IMR-90 (cell line): Measurements from ENCODE around the gene NFASC. TPM values are rescaled to one million over a fixed set of nuclear protein-coding genes. Genes with fewer than 3 reads are reported as not detected.

Source experiments
- ATAC-seq: fragments of 200-7000 bp; cut with Tn5 transposase; 2 replicates; pipeline ENCODE4 v1.9.1; 2020; ENCODE audit warnings: low read depth, mild to moderate bottlenecking, moderate library complexity
- BruUV-seq: library from RNA; stranded (reverse); fragments of 400-500 nt; replicated peaks from 2 replicates; lab custom pipeline; 2021; lab: Mats Ljungman, UMichigan
- CTCF ChIA-PET: fragments of 300-600 bp; formaldehyde crosslinking; extraction: SDS; loops from one replicate; lab custom pipeline; 2021; ENCODE audit warnings: antibody characterized with exemption; lab: Yijun Ruan, JAX
- POLR2A ChIA-PET: fragments of 300-600 bp; sonication (Branson Sonifier 250); formaldehyde crosslinking; loops from one replicate; lab custom pipeline; 2022; ENCODE audit warnings: antibody characterized with exemption; ENCODE audit not compliant: unreplicated experiment; lab: Charles Lee
- DNase-seq: peaks from one replicate; pipeline ENCODE4 v3.0.0; 2013
- H2AFZ ChIP-seq: replicated peaks from 2 replicates; pipeline ENCODE3; 2013; ENCODE audit warnings: low read length, mild to moderate bottlenecking; ENCODE audit not compliant: poor library complexity
- H2AK5ac ChIP-seq: 2 replicates; pipeline ENCODE4 v1.6.1; 2013; ENCODE audit warnings: low read depth, low read length, inconsistent platforms
- H2AK9ac ChIP-seq: replicated peaks from 2 replicates; pipeline ENCODE3; 2013; ENCODE audit warnings: mild to moderate bottlenecking, low read depth, low read length, moderate library complexity; ENCODE audit not compliant: poor library complexity
- H2BK120ac ChIP-seq: 2 replicates; pipeline ENCODE4 v1.6.1; 2013; ENCODE audit warnings: low read depth, low read length, inconsistent platforms
- H2BK15ac ChIP-seq: 3 replicates; pipeline ENCODE4 v1.6.1; 2013; ENCODE audit warnings: low read depth, low read length, inconsistent platforms
- H2BK20ac ChIP-seq: 2 replicates; pipeline ENCODE4 v1.6.1; 2013; ENCODE audit warnings: low read depth, mild to moderate bottlenecking, inconsistent platforms, low read length, moderate library complexity
- H2BK5ac ChIP-seq: 2 replicates; pipeline ENCODE4 v1.6.1; 2013; ENCODE audit warnings: mild to moderate bottlenecking, low read depth, low read length, inconsistent platforms; ENCODE audit not compliant: poor library complexity, severe bottlenecking
- H3K14ac ChIP-seq: replicated peaks from 2 replicates; pipeline ENCODE4 v1.6.1; 2013; ENCODE audit warnings: low read depth, low read length, inconsistent platforms
- H3K18ac ChIP-seq: 2 replicates; pipeline ENCODE4 v1.6.1; 2013; ENCODE audit warnings: low read depth, low read length, control low read depth
- H3K23ac ChIP-seq: 2 replicates; pipeline ENCODE4 v1.6.1; 2013; ENCODE audit warnings: low read depth, low read length, inconsistent platforms
- H3K27ac ChIP-seq: 2 replicates; pipeline ENCODE4 v1.5.1; 2013; ENCODE audit warnings: mild to moderate bottlenecking, control low read depth, low read length; ENCODE audit not compliant: insufficient read depth
- H3K27me3 ChIP-seq: 2 replicates; pipeline ENCODE4 v1.6.1; 2013; ENCODE audit warnings: low read length; ENCODE audit not compliant: control insufficient read depth, insufficient read depth
- H3K36me3 ChIP-seq: 2 replicates; pipeline ENCODE4 v1.6.1; 2013; ENCODE audit warnings: low read length, mixed read lengths; ENCODE audit not compliant: control insufficient read depth, insufficient read depth
- H3K4ac ChIP-seq: 2 replicates; pipeline ENCODE4 v1.6.1; 2013; ENCODE audit warnings: low read depth, low read length, inconsistent platforms
- H3K4me1 ChIP-seq: 2 replicates; pipeline ENCODE4 v1.6.1; 2013; ENCODE audit warnings: low read length, mixed read lengths; ENCODE audit not compliant: control insufficient read depth, insufficient read depth
- H3K4me2 ChIP-seq: 2 replicates; pipeline ENCODE4 v1.6.1; 2013; ENCODE audit warnings: low read depth, mild to moderate bottlenecking, control low read depth, low read length, moderate library complexity
- H3K4me3 ChIP-seq: 2 replicates; pipeline ENCODE4 v1.5.1; 2013; ENCODE audit warnings: low read depth, mild to moderate bottlenecking, control low read depth, low read length, moderate library complexity; ENCODE audit not compliant: insufficient read depth
- H3K56ac ChIP-seq: 2 replicates; pipeline ENCODE4 v1.6.1; 2013; ENCODE audit warnings: low read length, inconsistent platforms; ENCODE audit not compliant: insufficient read depth; ENCODE audit errors: extremely low read depth
- H3K79me1 ChIP-seq, 2 experiments: 2 replicates each; pipeline ENCODE4 v1.6.1; 2013; ENCODE audit warnings: low read length in 2 of 2, inconsistent platforms in 1 of 2, low read depth in 1 of 2
- H3K9ac ChIP-seq: 2 replicates; pipeline ENCODE4 v1.6.1; 2013; ENCODE audit warnings: low read depth, low read length, control low read depth
- H3K9me1 ChIP-seq: 2 replicates; pipeline ENCODE4 v1.6.1; 2013; ENCODE audit warnings: low read length, inconsistent platforms; ENCODE audit not compliant: insufficient read depth
- H3K9me3 ChIP-seq: 2 replicates; pipeline ENCODE4 v1.6.1; 2013; ENCODE audit warnings: low read length; ENCODE audit not compliant: control insufficient read depth, insufficient read depth
- H4K20me1 ChIP-seq: 2 replicates; pipeline ENCODE4 v1.6.1; 2013; ENCODE audit warnings: low read length, inconsistent platforms; ENCODE audit not compliant: insufficient read depth
- H4K5ac ChIP-seq: 2 replicates; pipeline ENCODE4 v1.6.1; 2013; ENCODE audit warnings: mild to moderate bottlenecking, low read depth, low read length, control low read depth
- H4K8ac ChIP-seq, 2 experiments: 2 replicates each; pipeline ENCODE4 v1.6.1; 2013; ENCODE audit warnings: low read depth in 2 of 2, low read length in 2 of 2, control low read depth in 1 of 2, inconsistent platforms in 1 of 2
- H4K91ac ChIP-seq: 2 replicates; pipeline ENCODE4 v1.6.1; 2013; ENCODE audit warnings: low read depth, low read length, inconsistent platforms; ENCODE audit not compliant: insufficient read depth
- BHLHE40 ChIP-seq: fragments of 150-350 bp; IDR thresholded peaks from 2 replicates; pipeline ENCODE4 v1.6.1; 2016; ENCODE audit warnings: mild to moderate bottlenecking, low read depth, low read length
- CEBPB ChIP-seq: IDR thresholded peaks from 2 replicates; pipeline ENCODE4 v1.6.1; 2012; ENCODE audit warnings: low read depth, low read length, improper control_type of control experiment
- CHD1 ChIP-seq: IDR thresholded peaks from 2 replicates; pipeline ENCODE4 v1.6.1; 2012; ENCODE audit warnings: low read depth, low read length, improper control_type of control experiment
- FOS ChIP-seq: fragments of 150-350 bp; IDR thresholded peaks from 2 replicates; pipeline ENCODE4 v1.6.1; 2016; ENCODE audit warnings: low read depth, low read length
- MAFK ChIP-seq: IDR thresholded peaks from 2 replicates; pipeline ENCODE4 v1.6.1; 2012; ENCODE audit warnings: low read depth, low read length, improper control_type of control experiment
- MAZ ChIP-seq: IDR thresholded peaks from 2 replicates; pipeline ENCODE4 v1.6.1; 2012; ENCODE audit warnings: low read depth, mild to moderate bottlenecking, low read length, improper control_type of control experiment, moderate library complexity, borderline replicate concordance
- MXI1 ChIP-seq: IDR thresholded peaks from 2 replicates; pipeline ENCODE4 v1.6.1; 2012; ENCODE audit warnings: low read depth, mild to moderate bottlenecking, low read length, moderate library complexity, borderline replicate concordance
- NFE2L2 ChIP-seq: fragments of 150-350 bp; IDR thresholded peaks from 2 replicates; pipeline ENCODE4 v1.6.1; 2016; ENCODE audit warnings: low read depth, mild to moderate bottlenecking, low read length
- POLR2A ChIP-seq: IDR thresholded peaks from 2 replicates; pipeline ENCODE4 v1.6.1; 2012; ENCODE audit warnings: mild to moderate bottlenecking, low read depth, low read length
- RAD21 ChIP-seq: IDR thresholded peaks from 2 replicates; pipeline ENCODE4 v1.6.1; 2012; ENCODE audit warnings: low read length, improper control_type of control experiment
- RCOR1 ChIP-seq: IDR thresholded peaks from 2 replicates; pipeline ENCODE4 v1.6.1; 2012; ENCODE audit warnings: mild to moderate bottlenecking, low read length, improper control_type of control experiment; ENCODE audit not compliant: insufficient replicate concordance
- RFX5 ChIP-seq: IDR thresholded peaks from 2 replicates; pipeline ENCODE4 v1.8.0; 2012; ENCODE audit warnings: low read depth, mild to moderate bottlenecking, low read length, moderate library complexity
- SMC3 ChIP-seq: fragments of 150-350 bp; IDR thresholded peaks from 2 replicates; pipeline ENCODE4 v1.6.1; 2016; ENCODE audit warnings: low read depth, mild to moderate bottlenecking, antibody characterized with exemption, low read length, moderate library complexity
- WGBS, 2 experiments: methylation state at CpG; one replicate each; pipeline versions ENCODE4 v1.1.5 to v1.1.7; 2013; ENCODE audit warnings: missing lambda C conversion rate in 2 of 2; ENCODE audit not compliant: insufficient read length in 1 of 2; ENCODE audit errors: extremely low coverage in 2 of 2; 5-methylcytosine and 5-hydroxymethylcytosine counted together
- dilution Hi-C: fragments of 300-500 bp; cut with HindIII; formaldehyde crosslinking; loops from one replicate; pipeline ENCODE4 v1.14.3; 2018; ENCODE audit warnings: low sequenced_read_pairs; ENCODE audit not compliant: unreplicated experiment
- in situ Hi-C: fragments of 300-500 bp; cut with MboI; formaldehyde crosslinking; loops from 3 replicates; pipeline ENCODE4 v1.14.3; 2019; ENCODE audit warnings: low sequenced_read_pairs, inconsistent platforms, mixed read lengths
- intact Hi-C: fragments of 100-400 bp; cut with micrococcal nuclease; formaldehyde crosslinking; loops from 2 replicates; pipeline ENCODE4 v1.10.0; 2022
- polyA plus RNA-seq, 3 experiments: library from polyadenylated mRNA; depleted of rRNA; stranded (reverse); fragments of >200 nt; gene quantifications; 2 replicates each; pipeline ENCODE4 v1.2.3, GENCODE V29; 2012; ENCODE audit warnings: low replicate concordance in 1 of 3
- total RNA-seq: library from RNA; depleted of rRNA; stranded (reverse); fragments of >200 nt; gene quantifications from 2 replicates; pipeline ENCODE4 v1.2.3, GENCODE V29; 2012
- TF ChIP-seq, protein P1 (sequence below): fragments of 150-350 bp; IDR thresholded peaks from 2 replicates; pipeline ENCODE4 v1.6.1; 2016; ENCODE audit warnings: low read depth, mild to moderate bottlenecking, low read length, moderate library complexity, borderline replicate concordance
- TF ChIP-seq, protein P2 (sequence below): fragments of 150-350 bp; IDR thresholded peaks from 2 replicates; pipeline ENCODE4 v1.6.1; 2017; ENCODE audit warnings: mild to moderate bottlenecking, antibody characterized with exemption, low read length, low read depth
- TF ChIP-seq, protein P3 (sequence below): conservative IDR thresholded peaks from 2 replicates; pipeline ENCODE4 v1.5.1; 2012; ENCODE audit warnings: mild to moderate bottlenecking, low read depth, low read length, improper control_type of control experiment

Gene NFASC
- total and polyA plus RNA-seq, 2 of the 4 experiments (the other 2 are of a cell fraction) = 0.18 to 0.79 TPM

DNA sequence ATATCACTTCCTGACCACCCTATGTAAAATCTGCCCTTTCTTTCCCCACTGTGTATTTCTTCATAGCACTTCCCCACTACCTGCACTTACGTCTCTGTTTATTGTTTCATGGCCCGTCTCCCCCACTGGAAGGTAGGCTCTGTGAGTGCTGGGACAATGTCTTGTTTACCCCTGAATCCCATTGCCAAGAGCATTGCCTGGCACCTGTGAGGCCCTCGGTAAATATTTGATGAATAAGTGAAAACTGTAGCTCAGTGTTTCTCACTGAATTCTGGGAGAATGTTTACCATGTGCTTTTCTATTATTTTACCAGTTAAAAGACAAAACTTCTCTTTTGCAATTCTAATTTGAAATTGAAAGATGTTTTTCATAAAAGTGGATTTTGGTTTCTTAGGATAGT lies 11.8 kb downstream of the NFASC start:
- Histone ChIP-seq H2AK9ac (no peak overlapping the region), H2BK20ac (no peak overlapping the region), H3K27me3 (peaks cover 7% of the 10 kb centered on the region), H2BK120ac (no peak overlapping the region), H3K18ac (no peak overlapping the region), H3K27ac (no peak overlapping the region), H4K5ac (no peak overlapping the region), H2AFZ (no peak overlapping the region), H4K20me1 (no peaks in the 10 kb centered on the region), H3K4me2 (no peak overlapping the region), H2BK15ac (no peak overlapping the region), H3K14ac (no peak overlapping the region), H3K23ac (no peak overlapping the region), H3K9ac (no peak overlapping the region), H4K8ac (no peak overlapping the region), H3K56ac (no peak overlapping the region), H3K4ac (no peak overlapping the region), H3K36me3 (no peaks in the 10 kb centered on the region), H2AK5ac (no peak overlapping the region), H3K9me3 (no peaks in the 10 kb centered on the region), H2BK5ac (no peak overlapping the region), H4K91ac (no peak overlapping the region), H3K9me1 (no peaks in the 10 kb centered on the region), H3K4me3 (no peak overlapping the region), H3K79me1 (no peaks in the 10 kb centered on the region), H3K4me1 (no peaks in the 10 kb centered on the region)
- CTCF ChIA-PET = no interaction called here
- no peak for TF ChIP-seq SMC3
- TF ChIP-seq MAZ = no peak
- no peak for TF ChIP-seq RFX5
- no peak for TF ChIP-seq POLR2A
- no peak for TF ChIP-seq BHLHE40
- TF ChIP-seq, protein P1, sequence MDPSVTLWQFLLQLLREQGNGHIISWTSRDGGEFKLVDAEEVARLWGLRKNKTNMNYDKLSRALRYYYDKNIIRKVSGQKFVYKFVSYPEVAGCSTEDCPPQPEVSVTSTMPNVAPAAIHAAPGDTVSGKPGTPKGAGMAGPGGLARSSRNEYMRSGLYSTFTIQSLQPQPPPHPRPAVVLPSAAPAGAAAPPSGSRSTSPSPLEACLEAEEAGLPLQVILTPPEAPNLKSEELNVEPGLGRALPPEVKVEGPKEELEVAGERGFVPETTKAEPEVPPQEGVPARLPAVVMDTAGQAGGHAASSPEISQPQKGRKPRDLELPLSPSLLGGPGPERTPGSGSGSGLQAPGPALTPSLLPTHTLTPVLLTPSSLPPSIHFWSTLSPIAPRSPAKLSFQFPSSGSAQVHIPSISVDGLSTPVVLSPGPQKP = no peak
- TF ChIP-seq CHD1 = no peak
- no peak for TF ChIP-seq RCOR1
- no peak for TF ChIP-seq NFE2L2
- no peak for TF ChIP-seq MAFK
- TF ChIP-seq CEBPB = no peak
- TF ChIP-seq, protein P2, sequence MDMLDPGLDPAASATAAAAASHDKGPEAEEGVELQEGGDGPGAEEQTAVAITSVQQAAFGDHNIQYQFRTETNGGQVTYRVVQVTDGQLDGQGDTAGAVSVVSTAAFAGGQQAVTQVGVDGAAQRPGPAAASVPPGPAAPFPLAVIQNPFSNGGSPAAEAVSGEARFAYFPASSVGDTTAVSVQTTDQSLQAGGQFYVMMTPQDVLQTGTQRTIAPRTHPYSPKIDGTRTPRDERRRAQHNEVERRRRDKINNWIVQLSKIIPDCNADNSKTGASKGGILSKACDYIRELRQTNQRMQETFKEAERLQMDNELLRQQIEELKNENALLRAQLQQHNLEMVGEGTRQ = no peak
- TF ChIP-seq, protein P3, sequence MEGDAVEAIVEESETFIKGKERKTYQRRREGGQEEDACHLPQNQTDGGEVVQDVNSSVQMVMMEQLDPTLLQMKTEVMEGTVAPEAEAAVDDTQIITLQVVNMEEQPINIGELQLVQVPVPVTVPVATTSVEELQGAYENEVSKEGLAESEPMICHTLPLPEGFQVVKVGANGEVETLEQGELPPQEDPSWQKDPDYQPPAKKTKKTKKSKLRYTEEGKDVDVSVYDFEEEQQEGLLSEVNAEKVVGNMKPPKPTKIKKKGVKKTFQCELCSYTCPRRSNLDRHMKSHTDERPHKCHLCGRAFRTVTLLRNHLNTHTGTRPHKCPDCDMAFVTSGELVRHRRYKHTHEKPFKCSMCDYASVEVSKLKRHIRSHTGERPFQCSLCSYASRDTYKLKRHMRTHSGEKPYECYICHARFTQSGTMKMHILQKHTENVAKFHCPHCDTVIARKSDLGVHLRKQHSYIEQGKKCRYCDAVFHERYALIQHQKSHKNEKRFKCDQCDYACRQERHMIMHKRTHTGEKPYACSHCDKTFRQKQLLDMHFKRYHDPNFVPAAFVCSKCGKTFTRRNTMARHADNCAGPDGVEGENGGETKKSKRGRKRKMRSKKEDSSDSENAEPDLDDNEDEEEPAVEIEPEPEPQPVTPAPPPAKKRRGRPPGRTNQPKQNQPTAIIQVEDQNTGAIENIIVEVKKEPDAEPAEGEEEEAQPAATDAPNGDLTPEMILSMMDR = no peak
- no peak for TF ChIP-seq MXI1
- no peak for TF ChIP-seq FOS
- no peak for TF ChIP-seq RAD21
- POLR2A ChIA-PET = no interaction called here
- DNase-seq = no peak
- no peak for ATAC-seq
- BruUV-seq = no TSS peak
- dilution Hi-C loops = no loop called here
- WGBS, 2 experiments = no CpG with 5 or more reads among the region's 3 CpGs
- intact Hi-C loops = no loop called here
- in situ Hi-C loops = no loop called here
